Hepatocyte (in vitro differentiated cells): ENCODE measurements around the gene NKAIN2. TPM values are rescaled to one million over a fixed set of nuclear protein-coding genes. Genes with fewer than 3 reads are reported as not detected.

ENCODE experiments used
- DNase-seq: peaks from one replicate; pipeline ENCODE4 v3.0.0-alpha.2; 2016; ENCODE audit warnings: low spot score
- H2AFZ ChIP-seq: fragments of 200-600 bp; sonication (generic); 2 replicates; pipeline ENCODE4 v1.6.0; 2016; ENCODE audit warnings: antibody characterized with exemption, mild to moderate bottlenecking
- H3K27ac ChIP-seq: fragments of 200-600 bp; sonication (generic); 2 replicates; pipeline ENCODE4 v1.5.1; 2016; ENCODE audit warnings: mild to moderate bottlenecking
- H3K27me3 ChIP-seq: fragments of 200-600 bp; sonication (generic); 2 replicates; pipeline ENCODE4 v1.6.1; 2016
- H3K36me3 ChIP-seq: fragments of 200-600 bp; sonication (generic); replicated peaks from 2 replicates; pipeline ENCODE4 v1.5.1; 2016; ENCODE audit warnings: low read depth; ENCODE audit not compliant: insufficient read depth
- H3K4me1 ChIP-seq: fragments of 200-600 bp; sonication (generic); 2 replicates; pipeline ENCODE4 v1.5.1; 2016; ENCODE audit warnings: mild to moderate bottlenecking, moderate library complexity; ENCODE audit not compliant: insufficient read depth
- H3K4me2 ChIP-seq: fragments of 200-600 bp; sonication (generic); 2 replicates; pipeline ENCODE4 v1.6.0; 2016
- H3K4me3 ChIP-seq: fragments of 200-600 bp; sonication (generic); 2 replicates; pipeline ENCODE4 v1.5.1; 2016; ENCODE audit warnings: mild to moderate bottlenecking
- H3K79me2 ChIP-seq: fragments of 200-600 bp; sonication (generic); 2 replicates; pipeline ENCODE4 v1.6.0; 2017; ENCODE audit warnings: mild to moderate bottlenecking
- H3K9me2 ChIP-seq: fragments of 200-600 bp; sonication (generic); replicated peaks from 2 replicates; pipeline ENCODE4 v1.6.0; 2017; ENCODE audit warnings: mild to moderate bottlenecking; ENCODE audit not compliant: insufficient read depth
- H3K9me3 ChIP-seq: fragments of 200-600 bp; sonication (generic); 2 replicates; pipeline ENCODE4 v1.5.1; 2016; ENCODE audit warnings: low read depth, mild to moderate bottlenecking
- H4K20me1 ChIP-seq: fragments of 200-600 bp; sonication (generic); 2 replicates; pipeline ENCODE4 v1.6.0; 2016; ENCODE audit warnings: mild to moderate bottlenecking; ENCODE audit not compliant: insufficient read depth, poor library complexity, severe bottlenecking
- CTCF ChIP-seq: fragments of 200-600 bp; sonication (generic); IDR thresholded peaks from 2 replicates; pipeline ENCODE4 v1.5.1; 2016; ENCODE audit warnings: antibody characterized with exemption, mild to moderate bottlenecking; ENCODE audit not compliant: poor library complexity
- EZH2 ChIP-seq: fragments of 200-600 bp; sonication (generic); IDR thresholded peaks from 2 replicates; pipeline ENCODE4 v1.6.1; 2016; ENCODE audit warnings: antibody characterized with exemption, mild to moderate bottlenecking, borderline replicate concordance
- EZH2phosphoT487 ChIP-seq: fragments of 200-600 bp; sonication (generic); IDR thresholded peaks from one replicate; pipeline ENCODE4 v1.6.1; 2018; ENCODE audit warnings: antibody characterized with exemption, mild to moderate bottlenecking, low read depth, moderate library complexity; ENCODE audit not compliant: unreplicated experiment, severe bottlenecking
- WGBS: methylation state at CpG from one replicate; pipeline ENCODE4 v1.1.6; 2016; ENCODE audit warnings: low lambda C conversion rate; ENCODE audit errors: missing lambda C conversion rate; 5-methylcytosine and 5-hydroxymethylcytosine counted together
- polyA plus RNA-seq: library from polyadenylated mRNA; unstranded; fragments of >200 nt; fragmentation: Nextera tagmentation; extraction: Ambion mirVana; gene quantifications from 2 replicates; pipeline ENCODE4 v1.2.1, GENCODE V29; 2016
- total RNA-seq: library from RNA; depleted of rRNA; stranded (reverse); fragments of >200 nt; gene quantifications from 2 replicates; pipeline ENCODE4 v1.2.3, GENCODE V29; 2014

Gene NKAIN2
- total and polyA plus RNA-seq, 2 experiments from 2014 or later: 0.48 to 2.6 TPM

- Histone ChIP-seq H4K20me1 (no peaks in the 10 kb centered on the region), H3K79me2 (no peaks in the 10 kb centered on the region), H3K36me3 (no peaks in the 10 kb centered on the region), H3K9me2 (no peaks in the 10 kb centered on the region), H3K9me3 (no peaks in the 10 kb centered on the region), H3K4me1 (no peaks in the 10 kb centered on the region), H3K4me2 (no peak overlapping the region), H3K4me3 (no peak overlapping the region), H3K27ac (no peak overlapping the region), H3K27me3 (no peaks in the 10 kb centered on the region), H2AFZ (no peak overlapping the region)
- 89% methylated on average over 1 of the region's 1 CpG for WGBS
- no peak for DNase-seq
- TF ChIP-seq EZH2phosphoT487: no peak
- no peak for TF ChIP-seq EZH2
- no peak for TF ChIP-seq CTCF
These were observed 122.3 kb downstream of the NKAIN2 start for GRCh38 chr6:123925842-123926399.

- WGBS: 31% methylated on average over 1 of the region's 1 CpG
- H3K4me1 ChIP-seq: no peaks in the 10 kb centered on the region
- no peaks in the 10 kb centered on the region for H3K36me3 ChIP-seq
- H3K4me2 ChIP-seq: no peak overlapping the region
- H3K4me3 ChIP-seq: no peak overlapping the region
- no peaks in the 10 kb centered on the region for H3K79me2 ChIP-seq
- no peaks in the 10 kb centered on the region for H3K9me3 ChIP-seq
- H3K27ac ChIP-seq: no peak overlapping the region
- no peak for DNase-seq
- no peaks in the 10 kb centered on the region for H3K27me3 ChIP-seq
- no peak overlapping the region for H2AFZ ChIP-seq
- no peaks in the 10 kb centered on the region for H3K9me2 ChIP-seq
- no peak for TF ChIP-seq EZH2
- TF ChIP-seq EZH2phosphoT487: no peak
- no peak for TF ChIP-seq CTCF
- H4K20me1 ChIP-seq: no peaks in the 10 kb centered on the region
These were observed 124.9 kb downstream of the NKAIN2 start for GRCh38 chr6:123928529-123928928.

GRCh38 chr6:123931928-123932327, 128.3 kb downstream of the NKAIN2 start:
- 83% methylated on average over 3 of the region's 3 CpGs for whole genome bisulfite sequencing

More at GRCh38 chr6:123931928-123932327, 128.3 kb downstream of the NKAIN2 start:
- Histone ChIP-seq H3K27ac (no peak overlapping the region), H3K36me3 (no peaks in the 10 kb centered on the region), H3K9me2 (no peaks in the 10 kb centered on the region), H3K4me2 (no peak overlapping the region), H3K4me1 (no peaks in the 10 kb centered on the region), H3K79me2 (no peaks in the 10 kb centered on the region), H4K20me1 (no peaks in the 10 kb centered on the region), H3K9me3 (no peaks in the 10 kb centered on the region), H2AFZ (no peak overlapping the region), H3K27me3 (no peaks in the 10 kb centered on the region), H3K4me3 (no peak overlapping the region)
- no peak for TF ChIP-seq CTCF
- TF ChIP-seq EZH2phosphoT487: no peak
- no peak for TF ChIP-seq EZH2
- DNase-seq: no peak
